M059J (cell line): ENCODE data around the gene UTP18. TPM values are rescaled to one million over a fixed set of nuclear protein-coding genes. Genes with fewer than 3 reads are reported as not detected.
"Not testable (repeated sequence)": the region's sequence is repeated elsewhere in the genome, so short reads cannot be mapped to it uniquely, and the experiment has no call there.

ENCODE experiments used
- DNase-seq: peaks from one replicate; pipeline ENCODE4 v3.0.0-alpha.2; 2012; ENCODE audit warnings: low read depth
- total RNA-seq: library from RNA; depleted of rRNA; stranded (reverse); fragments of >200 nt; shearing (Covaris generic); gene quantifications from 2 replicates; pipeline ENCODE4 v1.2.3, GENCODE V29; 2014; rRNA removed

UTP18 gene
- total RNA-seq, 1 experiment from 2014 or later: 51.4 TPM

GRCh38 chr17:51330861-51331503, 70.6 kb downstream of the UTP18 start:
- not testable (repeated sequence) for DNase-seq

- DNase-seq: no peak
Measured at GRCh38 chr17:51335006-51335590, 74.8 kb downstream of the UTP18 start.

GRCh38 chr17:51335883-51336822, 75.8 kb downstream of the UTP18 start:
- no peak for DNase-seq

- no peak for DNase-seq
Measured at GRCh38 chr17:51341457-51341856, 81.1 kb downstream of the UTP18 start.

GRCh38 chr17:51342257-51342656, 81.9 kb downstream of the UTP18 start:
- no peak for DNase-seq

- no peak for DNase-seq
Measured at GRCh38 chr17:51344532-51344931, 84.2 kb downstream of the UTP18 start.

- DNase-seq: no peak
Measured at GRCh38 chr17:51346218-51346982, 86.1 kb downstream of the UTP18 start.

Other genes starting within 250 kb of the UTP18 start
- 29.9 and 43.9 TPM in 2 replicates for gene SPAG9, start 139.7 kb upstream of the UTP18 start, total RNA-seq
- 171 and 178 TPM in 2 replicates for gene NME1, start 107.0 kb upstream of the UTP18 start, total RNA-seq
- gene NME2, start 94.1 kb upstream of the UTP18 start, total RNA-seq: 491 and 573 TPM in 2 replicates
- gene MBTD1, start 497 bp upstream of the UTP18 start, total RNA-seq: 3.3 and 3.8 TPM in 2 replicates